GM18498 (cell line): ENCODE results near the gene GPC5.

Experiments used
- ATAC-seq: cut with Tn5 transposase; IDR thresholded peaks from one replicate; pipeline ENCODE4 v1.9.1; 2021; ENCODE audit warnings: mild to moderate bottlenecking, moderate library complexity; ENCODE audit not compliant: unreplicated experiment

GPC5 gene

GRCh38 chr13:91533354-91533753 lies 134.9 kb downstream of the GPC5 start:
- ATAC-seq = no peak

DNA sequence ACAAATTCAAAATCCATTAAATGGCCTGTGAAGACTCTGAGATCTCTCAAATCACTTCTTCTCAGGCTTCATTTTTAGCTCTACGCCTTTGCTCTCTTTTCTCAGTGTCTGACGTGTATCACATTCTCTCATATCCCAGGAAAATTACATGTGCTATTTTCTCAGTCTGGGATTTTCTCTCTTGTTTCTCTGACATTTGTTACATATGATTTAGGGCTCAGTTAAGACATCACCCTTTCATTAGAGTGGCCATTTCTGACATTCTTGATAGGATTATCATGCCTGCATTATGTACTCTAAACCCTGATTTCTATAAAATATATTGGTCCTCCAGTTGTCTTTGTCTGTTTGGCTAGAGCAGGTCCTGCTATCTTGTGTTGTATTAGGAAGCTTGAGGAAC lies 136.6 kb downstream of the GPC5 start:
- ATAC-seq = no peak

- ATAC-seq = no peak
Observed at GRCh38 chr13:91537376-91537775, 139.0 kb downstream of the GPC5 start.

GRCh38 chr13:91539286-91540157 lies 141.1 kb downstream of the GPC5 start:
- no peak for ATAC-seq

DNA sequence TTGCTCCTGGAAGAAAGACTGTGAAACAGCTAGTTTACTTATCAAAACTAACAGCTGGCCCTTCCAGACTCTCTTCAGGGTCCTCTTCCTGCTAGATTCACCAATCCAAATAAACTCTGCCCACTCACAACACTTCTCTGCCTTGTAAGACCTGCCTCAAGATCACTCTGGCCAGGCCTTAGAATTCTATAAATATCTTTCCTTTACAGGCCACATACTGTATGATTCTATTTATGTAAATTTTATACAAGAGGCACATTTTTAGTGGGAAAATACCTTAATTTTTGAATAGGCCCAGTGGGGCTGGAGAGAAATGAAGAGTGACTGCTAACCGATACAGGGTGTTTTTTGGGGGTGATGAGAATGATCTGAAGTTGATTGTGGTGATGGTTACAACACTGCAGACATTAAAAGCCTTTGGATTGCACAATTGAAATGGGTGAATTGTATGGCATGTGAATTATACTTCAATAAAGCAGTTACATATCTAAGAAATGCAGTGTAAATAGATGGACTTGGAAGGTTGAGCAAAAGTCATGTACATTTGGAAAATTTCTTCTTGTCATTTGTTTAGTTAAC lies 141.8 kb downstream of the GPC5 start:
- ATAC-seq = no peak

- no peak for ATAC-seq
Observed at GRCh38 chr13:91544723-91545122, 146.3 kb downstream of the GPC5 start.

- no peak for ATAC-seq
Observed at GRCh38 chr13:91546900-91547299, 148.5 kb downstream of the GPC5 start.

DNA sequence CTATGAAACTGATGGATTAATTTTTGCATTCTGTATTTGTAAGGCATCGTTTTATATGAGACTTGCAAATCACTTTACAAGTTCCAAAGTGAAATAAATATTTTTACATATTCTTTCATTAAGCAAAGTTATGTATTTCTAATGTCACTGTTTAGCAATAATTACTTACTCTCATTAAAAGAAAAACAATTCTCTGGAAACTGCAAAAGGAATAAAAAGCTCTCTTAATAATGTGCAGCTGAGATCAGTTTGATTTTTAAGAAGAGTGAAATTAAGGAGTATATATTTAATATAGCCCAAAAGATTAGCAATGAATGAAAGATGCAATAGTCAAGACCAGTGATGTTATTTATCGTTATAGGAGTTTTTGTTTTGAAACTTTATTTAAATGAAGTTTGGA lies 155.2 kb downstream of the GPC5 start:
- no peak for ATAC-seq

DNA sequence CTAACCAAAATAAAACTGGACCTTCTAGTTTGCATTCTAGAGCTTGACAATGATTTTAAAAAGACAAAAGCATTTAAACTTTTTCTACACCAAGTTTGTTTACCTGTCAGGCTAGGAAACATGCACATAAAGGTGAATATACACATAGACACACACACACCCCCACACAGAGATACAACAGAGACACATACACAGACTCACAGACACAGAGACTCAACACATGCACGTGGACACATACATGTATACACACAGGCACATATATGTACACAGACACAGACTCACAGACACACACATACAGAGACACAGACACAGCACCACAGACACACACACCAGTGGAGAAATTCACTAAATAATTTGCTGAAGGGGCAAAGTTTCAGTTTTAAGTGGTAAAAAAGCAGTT lies 155.7 kb downstream of the GPC5 start:
- ATAC-seq = no peak

- ATAC-seq = no peak
Observed at GRCh38 chr13:91557328-91558090, 159.1 kb downstream of the GPC5 start.

DNA sequence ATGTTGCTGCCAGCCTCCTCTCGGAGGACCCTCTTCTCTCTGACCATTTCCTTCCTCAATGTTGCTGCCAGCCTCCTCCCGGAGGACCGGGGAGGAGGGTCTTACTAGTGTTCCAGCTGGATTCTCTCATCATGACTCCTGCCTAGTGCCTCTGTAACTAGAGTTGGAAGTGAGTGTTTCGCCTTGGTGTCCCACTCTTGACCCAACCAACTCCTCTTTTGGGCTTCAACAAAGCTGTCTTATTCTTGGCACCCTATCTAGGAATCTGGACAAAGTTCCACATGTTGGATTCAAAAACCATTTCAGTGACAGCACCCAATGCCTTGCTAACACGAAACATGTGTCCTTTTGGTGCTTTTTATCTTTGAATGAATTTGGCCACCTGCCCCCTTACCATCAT lies 165.4 kb downstream of the GPC5 start:
- ATAC-seq = no peak

DNA sequence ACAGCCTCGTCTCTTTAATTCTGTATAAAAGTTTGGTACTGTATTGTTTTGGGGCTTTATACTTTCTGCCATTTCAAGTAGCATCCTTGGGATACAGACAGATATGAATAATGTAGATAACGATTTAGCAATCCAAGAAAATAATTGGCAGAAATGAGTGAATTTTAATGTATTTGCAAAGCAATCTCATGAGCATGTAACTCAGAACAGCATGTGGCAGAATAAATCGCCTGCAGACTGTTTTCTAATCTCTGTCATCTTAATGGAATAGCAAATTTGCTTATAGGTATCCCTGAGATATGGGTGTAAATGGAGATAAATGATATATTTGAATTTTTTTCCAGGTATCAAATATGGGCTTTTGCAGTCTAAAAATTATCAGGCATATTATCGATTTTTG lies 166.0 kb downstream of the GPC5 start:
- ATAC-seq = no peak

- no peak for ATAC-seq
Observed at GRCh38 chr13:91565296-91565695, 166.9 kb downstream of the GPC5 start.

GRCh38 chr13:91567485-91568207 lies 169.2 kb downstream of the GPC5 start:
- no peak for ATAC-seq

GRCh38 chr13:91571681-91572080 lies 173.3 kb downstream of the GPC5 start:
- ATAC-seq = no peak

GRCh38 chr13:91572439-91572838 lies 174.0 kb downstream of the GPC5 start:
- ATAC-seq = no peak

DNA sequence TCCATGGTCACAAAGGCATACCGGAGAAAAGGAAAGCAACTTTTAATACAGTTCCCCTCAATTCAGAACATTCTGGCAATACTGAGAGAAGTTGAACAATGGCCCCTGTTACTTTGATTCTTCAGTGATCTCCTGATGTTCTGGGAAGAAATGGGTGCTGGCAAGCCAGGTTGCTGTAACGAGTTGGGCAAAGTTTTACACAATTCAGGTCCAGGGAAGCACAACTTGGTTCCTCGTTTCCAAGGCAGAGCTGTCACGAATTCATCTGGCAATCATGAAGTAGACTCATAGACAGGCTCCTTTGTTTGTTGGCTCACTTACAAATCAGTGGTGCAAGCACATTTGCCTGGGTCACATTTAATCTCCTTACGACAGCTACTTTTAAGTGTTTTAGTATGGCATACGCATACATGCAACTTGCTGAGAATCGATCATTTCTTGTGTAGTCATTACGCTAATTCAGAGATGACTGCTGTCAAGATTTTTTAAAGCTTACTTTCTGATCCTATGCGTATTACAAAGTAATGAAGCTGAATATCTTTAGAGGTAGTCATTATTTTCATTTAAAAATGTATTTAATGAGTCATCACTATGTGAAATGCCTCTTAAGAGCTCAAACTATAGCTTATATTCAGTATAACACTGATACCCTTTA lies 174.7 kb downstream of the GPC5 start:
- no peak for ATAC-seq

DNA sequence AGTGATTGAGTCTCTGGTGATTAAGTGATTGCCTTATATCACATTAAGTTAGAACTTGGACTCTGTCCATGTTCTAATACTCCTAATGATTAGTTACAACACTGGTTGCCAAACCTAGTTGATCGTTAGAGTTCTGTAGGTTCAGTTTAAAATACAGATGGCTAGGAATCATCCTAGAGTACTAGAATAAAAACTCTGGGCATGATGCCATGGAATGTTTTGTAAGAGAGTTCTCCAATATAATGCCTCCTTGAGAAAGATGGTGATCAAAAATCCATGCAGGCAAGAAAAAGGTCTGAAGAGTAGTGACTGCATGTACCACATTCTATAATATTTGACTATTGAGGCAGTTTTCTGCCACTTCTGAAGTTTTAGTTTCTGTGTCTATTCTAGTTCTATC lies 176.3 kb downstream of the GPC5 start:
- ATAC-seq = no peak

DNA sequence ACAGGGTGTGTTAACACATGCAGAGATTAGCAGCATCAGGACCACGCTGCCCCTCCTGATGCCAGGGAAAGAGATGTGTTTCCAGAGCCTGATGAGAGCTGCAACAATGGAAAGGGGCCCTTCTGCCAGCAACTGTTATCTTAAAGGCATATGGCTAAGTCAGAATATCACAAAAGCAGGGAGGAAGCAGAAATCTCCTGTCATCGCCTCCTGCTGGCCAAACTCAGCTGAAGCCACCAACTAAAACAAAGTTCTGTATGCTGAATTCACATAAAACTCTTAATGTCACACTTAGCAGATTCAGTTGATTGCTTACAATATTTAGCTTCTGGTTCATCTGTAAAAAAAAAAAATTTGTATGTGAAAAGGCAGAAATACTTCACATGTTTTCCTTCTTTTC lies 178.2 kb downstream of the GPC5 start:
- no peak for ATAC-seq

GRCh38 chr13:91579320-91579719 lies 180.9 kb downstream of the GPC5 start:
- no peak for ATAC-seq

DNA sequence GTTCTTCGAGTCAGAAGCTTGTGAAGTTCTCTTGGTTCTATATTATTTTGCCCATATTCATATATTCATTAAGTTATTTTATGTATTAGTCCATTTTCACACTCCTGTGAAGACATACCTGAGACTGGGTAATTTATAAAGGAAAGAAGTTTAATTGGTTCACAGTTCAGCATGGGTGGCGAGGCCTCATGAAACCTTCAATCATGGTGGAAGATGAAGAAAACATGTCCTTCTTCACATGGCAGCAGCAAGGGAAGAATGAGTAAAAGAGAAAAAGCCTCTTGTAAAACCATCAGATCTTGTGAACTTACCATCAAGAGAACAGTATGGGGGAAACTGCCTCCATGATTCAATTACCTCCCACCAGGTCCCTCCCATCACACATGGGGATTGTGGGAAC lies 182.3 kb downstream of the GPC5 start:
- no peak for ATAC-seq
